K562 (cell line): ENCODE measurements around the gene PPIC. TPM values are rescaled to one million over a fixed set of nuclear protein-coding genes. Genes with fewer than 3 reads are reported as not detected.

Experiments used
- ATAC-seq: fragments of 200-7000 bp; cut with Tn5 transposase; 3 replicates; pipeline ENCODE4 v1.9.1; 2020; ENCODE audit warnings: moderate library complexity
- BruUV-seq: library from RNA; stranded (reverse); fragments of 400-500 nt; replicated peaks from 2 replicates; lab custom pipeline; 2021; lab: Mats Ljungman, UMichigan
- CTCF ChIA-PET: fragments of 300-600 bp; formaldehyde crosslinking; extraction: SDS; loops from one replicate; lab custom pipeline; 2021; ENCODE audit warnings: low intra/inter-chr PET ratio; lab: Yijun Ruan, JAX
- POLR2A ChIA-PET: fragments of 300-600, 350-650 bp; sonication (Branson Sonifier 250); formaldehyde crosslinking; extraction: SDS; loops from one replicate; lab custom pipeline; 2021; ENCODE audit warnings: antibody characterized with exemption, inconsistent platforms; lab: Yijun Ruan, JAX
- DNase-seq, 4 experiments: peaks; one replicate each; pipeline versions ENCODE4 v3.0.0 to v3.0.0-alpha.2; 2011 to 2018; ENCODE audit warnings: low spot score in 3 of 4, mixed read lengths in 3 of 4; ENCODE audit errors: extremely low read depth in 1 of 4
- FAIRE-seq: peaks from 2 replicates; lab custom pipeline; 2011; peaks lifted over from hg19 to GRCh38; lab: Jason Lieb, UNC
- H2AFZ ChIP-seq: 2 replicates; pipeline ENCODE4 v1.6.0; 2011; ENCODE audit warnings: low read depth, low read length, control low read depth, inconsistent platforms
- H3K27ac ChIP-seq: fragments of 200-600 bp; 3 replicates; pipeline ENCODE4 v1.8.0; 2011; ENCODE audit warnings: low read depth, mild to moderate bottlenecking, control low read depth, inconsistent platforms, low read length, moderate library complexity, mixed read lengths; ENCODE audit errors: extremely low read depth
- H3K27me3 ChIP-seq, 2 experiments: fragments of 300-600 bp in 1 of 2; 2 replicates in 1 of 2; 3 replicates in 1 of 2; pipeline versions ENCODE4 v1.6.0 to v1.8.0; 2011; ENCODE audit warnings: inconsistent platforms in 2 of 2, low read length in 2 of 2, mild to moderate bottlenecking in 1 of 2, mixed read lengths in 1 of 2, moderate library complexity in 1 of 2; ENCODE audit not compliant: control insufficient read depth in 2 of 2, insufficient read depth in 2 of 2
- H3K36me3 ChIP-seq: fragments of 300-600 bp; 3 replicates; pipeline ENCODE4 v1.8.0; 2011; ENCODE audit warnings: mild to moderate bottlenecking, low read length, inconsistent platforms; ENCODE audit not compliant: control insufficient read depth, insufficient read depth
- H3K4me1 ChIP-seq, 2 experiments: fragments of 200-600 bp in 1 of 2; replicated peaks in 1 of 2; 2 replicates in 1 of 2; 3 replicates in 1 of 2; pipeline versions ENCODE4 v1.5.1 to v1.8.0; 2011; ENCODE audit warnings: inconsistent platforms in 2 of 2, low read length in 2 of 2, mild to moderate bottlenecking in 1 of 2, mixed read lengths in 1 of 2, moderate library complexity in 1 of 2; ENCODE audit not compliant: control insufficient read depth in 2 of 2, insufficient read depth in 2 of 2
- H3K4me2 ChIP-seq: 2 replicates; pipeline ENCODE4 v1.6.1; 2011; ENCODE audit warnings: low read length, control low read depth, inconsistent platforms, mixed read lengths; ENCODE audit not compliant: insufficient read depth
- H3K4me3 ChIP-seq: fragments of 200-600 bp; sonication (generic), shearing (Covaris generic); 2 replicates; pipeline ENCODE4 v1.5.1; 2016; ENCODE audit warnings: control low read depth, inconsistent platforms
- H3K79me2 ChIP-seq: fragments of 200-600 bp; 3 replicates; pipeline ENCODE4 v1.8.0; 2011; ENCODE audit warnings: low read length, inconsistent platforms; ENCODE audit not compliant: control insufficient read depth, insufficient read depth
- H3K9ac ChIP-seq, 2 experiments: 2 replicates each; pipeline versions ENCODE4 v1.6.0 to v1.6.1; 2011; ENCODE audit warnings: low read depth in 2 of 2, low read length in 2 of 2, control low read depth in 1 of 2, inconsistent platforms in 1 of 2, mild to moderate bottlenecking in 1 of 2, mixed read lengths in 1 of 2; ENCODE audit not compliant: insufficient read depth in 1 of 2
- H3K9me1 ChIP-seq: one replicate; pipeline ENCODE4 v1.6.0; 2011; ENCODE audit warnings: inconsistent platforms, mild to moderate bottlenecking, low read length, moderate library complexity; ENCODE audit not compliant: control insufficient read depth, insufficient read depth
- H3K9me3 ChIP-seq: replicated peaks from 2 replicates; pipeline ENCODE4 v1.5.1; 2011; ENCODE audit warnings: low read depth, low read length, inconsistent platforms; ENCODE audit not compliant: control insufficient read depth, insufficient read depth
- H4K20me1 ChIP-seq: replicated peaks from 2 replicates; pipeline ENCODE4 v1.6.1; 2011; ENCODE audit warnings: low read length, inconsistent platforms, mixed read lengths; ENCODE audit not compliant: control insufficient read depth, insufficient read depth
- BACH1 ChIP-seq: fragments of 200-800 bp; sonication (Bioruptor generic); IDR thresholded peaks from 2 replicates; pipeline ENCODE4 v1.6.1; 2016; ENCODE audit warnings: missing genetic modification characterization, missing compliant biosample characterization
- BCL6 ChIP-seq: fragments of 250-450 bp; sonication (Bioruptor Pico); IDR thresholded peaks from 2 replicates; pipeline ENCODE4 v1.4.0; 2020
- DPF2 ChIP-seq: fragments of 450-650 bp; IDR thresholded peaks from 2 replicates; pipeline ENCODE4 v1.6.1; 2016
- EWSR1 ChIP-seq: fragments of 450-650 bp; IDR thresholded peaks from 2 replicates; pipeline ENCODE4 v1.6.1; 2018; ENCODE audit warnings: borderline replicate concordance, mild to moderate bottlenecking, low read depth, moderate library complexity; ENCODE audit not compliant: partially characterized antibody
- HNRNPH1 ChIP-seq: fragments of 200-400 bp; formaldehyde crosslinking; optimal IDR thresholded peaks from 2 replicates; pipeline ENCODE3; 2017; ENCODE audit warnings: low read depth, mild to moderate bottlenecking, low read length, moderate library complexity
- PTTG1 ChIP-seq: fragments of 450-650 bp; IDR thresholded peaks from 2 replicates; pipeline ENCODE4 v1.6.1; 2016; ENCODE audit warnings: low read depth, mild to moderate bottlenecking, missing genetic modification characterization, missing compliant biosample characterization
- SOX6 ChIP-seq: fragments of 450-650 bp; IDR thresholded peaks from 2 replicates; pipeline ENCODE4 v1.6.1; 2014; ENCODE audit warnings: mild to moderate bottlenecking
- ZNF717 ChIP-seq: fragments of 250-450 bp; sonication (Bioruptor Pico); IDR thresholded peaks from 2 replicates; pipeline ENCODE4 v1.5.0; 2021
- ZNF778 ChIP-seq: fragments of 450-650 bp; formaldehyde crosslinking; IDR thresholded peaks from 2 replicates; pipeline ENCODE4 v1.4.0; 2020; ENCODE audit warnings: mild to moderate bottlenecking, moderate library complexity
- WGBS: fragments of 100-300 bp; shearing (Covaris generic); methylation state at CpG from one replicate; pipeline ENCODE4 v1.1.6; 2016; ENCODE audit warnings: low coverage, mixed read lengths; ENCODE audit not compliant: insufficient coverage; ENCODE audit errors: missing lambda C conversion rate; 5-methylcytosine and 5-hydroxymethylcytosine counted together
- in situ Hi-C: fragments of 300-500 bp; cut with MboI; formaldehyde crosslinking; loops from 4 replicates; pipeline ENCODE4 v1.15.0; 2018; ENCODE audit warnings: inconsistent platforms, mixed read lengths
- intact Hi-C: fragments of 100-400 bp; cut with micrococcal nuclease; formaldehyde crosslinking; loops from 2 replicates; pipeline ENCODE4 v1.14.2; 2022
- polyA plus RNA-seq, 8 experiments: library from polyadenylated mRNA; depleted of rRNA in 4 of 8; stranded (reverse) in 5 of 8; unstranded in 3 of 8; fragments of >200 nt; fragmentation: Nextera tagmentation in 2 of 8; fragmentation: Illumina TruSeq in 1 of 8; extraction: Ambion mirVana in 2 of 8; extraction: Trizol in 1 of 8; gene quantifications; 2 replicates each; pipeline versions ENCODE4 v1.2.1 to v1.2.3, GENCODE V29; 2011 to 2014; ENCODE audit warnings: inconsistent platforms in 1 of 8, missing spikeins in 1 of 8
- total RNA-seq, 7 experiments: library from RNA; depleted of rRNA in 6 of 7; stranded (reverse); fragments of >200 nt in 6 of 7; fragmentation: Illumina TruSeq in 2 of 7; extraction: Trizol in 2 of 7; gene quantifications; 2 replicates each; pipeline versions ENCODE4 v1.2.1 to v1.2.3, GENCODE V29; 2011 to 2021; ENCODE audit warnings: low replicate concordance in 1 of 7
- TF ChIP-seq, protein P1 (sequence below): sonication (generic); formaldehyde crosslinking; IDR thresholded peaks from 2 replicates; pipeline ENCODE4 v1.8.0; 2022; ENCODE audit warnings: mild to moderate bottlenecking, low read depth, missing genetic modification reagents
- TF ChIP-seq, protein P2 (sequence below): IDR thresholded peaks from 3 replicates; pipeline ENCODE4 v1.6.1; 2011; ENCODE audit warnings: borderline replicate concordance, mild to moderate bottlenecking, moderate library complexity; ENCODE audit not compliant: insufficient read length; ENCODE audit errors: extremely low read depth
- TF ChIP-seq, protein P3 (sequence below): fragments of 200-800 bp; sonication (Bioruptor generic); IDR thresholded peaks from 2 replicates; pipeline ENCODE4 v1.6.1; 2017; ENCODE audit warnings: missing genetic modification characterization, missing compliant biosample characterization
- TF ChIP-seq, protein P4 (sequence below): fragments of 250-450 bp; sonication (Bioruptor Pico); IDR thresholded peaks from 2 replicates; pipeline ENCODE4 v1.5.0; 2021

PPIC gene
- total and polyA plus RNA-seq, 9 of the 15 experiments (the other 6 are each of a cell fraction or from before 2014, with no cell fraction given) = 1.3 to 4.5 (median 2.8) TPM

DNA sequence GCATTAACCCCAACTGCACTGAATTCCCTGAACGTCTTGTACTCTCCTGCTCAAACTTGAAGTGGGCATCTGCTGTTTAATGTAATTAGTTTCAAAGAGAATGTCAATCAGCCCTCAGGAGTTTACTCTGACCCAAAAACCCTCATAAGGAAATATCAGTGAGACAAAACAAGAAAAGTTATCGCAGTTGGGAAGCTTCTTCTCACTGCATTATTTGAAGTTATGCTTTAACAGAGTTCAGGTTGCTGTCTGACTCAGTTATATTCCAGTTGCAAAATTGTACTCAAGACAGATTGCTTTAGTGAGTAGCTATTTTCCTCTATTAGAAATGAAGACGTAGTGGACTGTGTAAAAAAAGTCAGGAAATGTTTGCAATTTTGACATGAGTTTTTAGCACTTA, 52.1 kb downstream of the PPIC start:
- Histone ChIP-seq H3K79me2 (no peaks in the 10 kb centered on the region), H3K4me2 (no peak overlapping the region), H3K9me3 (no peaks in the 10 kb centered on the region), H3K4me1 (no peaks in the 10 kb centered on the region), H3K9ac (no peak overlapping the region), H3K4me3 (no peak overlapping the region), H3K9me1 (no peaks in the 10 kb centered on the region), H3K27me3 (peaks cover 6 to 10% of the 10 kb centered on the region in 2 experiments; a peak in 3 of 5 replicates), H3K36me3 (no peaks in the 10 kb centered on the region), H2AFZ (no peak overlapping the region), H3K27ac (no peak overlapping the region), H4K20me1 (no peaks in the 10 kb centered on the region)
- DNase-seq (no peak), ATAC-seq (no peak), FAIRE-seq (no peak)
- POLR2A ChIA-PET = interaction anchor here (0.5 to 1.4 kb wide), 3 partner anchors 8 to 58 kb away, joined by 4 read pairs; no protein-coding TSS in a partner anchor
- CTCF ChIA-PET = no interaction called here
- intact Hi-C loops (no loop called here), in situ Hi-C loops (no loop called here)
- BruUV-seq = no TSS peak
- 2% methylated on average over 3 of the region's 3 CpGs for whole genome bisulfite sequencing
- TF ChIP-seq, protein P1, sequence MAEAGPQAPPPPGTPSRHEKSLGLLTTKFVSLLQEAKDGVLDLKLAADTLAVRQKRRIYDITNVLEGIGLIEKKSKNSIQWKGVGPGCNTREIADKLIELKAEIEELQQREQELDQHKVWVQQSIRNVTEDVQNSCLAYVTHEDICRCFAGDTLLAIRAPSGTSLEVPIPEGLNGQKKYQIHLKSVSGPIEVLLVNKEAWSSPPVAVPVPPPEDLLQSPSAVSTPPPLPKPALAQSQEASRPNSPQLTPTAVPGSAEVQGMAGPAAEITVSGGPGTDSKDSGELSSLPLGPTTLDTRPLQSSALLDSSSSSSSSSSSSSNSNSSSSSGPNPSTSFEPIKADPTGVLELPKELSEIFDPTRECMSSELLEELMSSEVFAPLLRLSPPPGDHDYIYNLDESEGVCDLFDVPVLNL (CRISPR knock-in tag) = no peak
- no peak for TF ChIP-seq PTTG1
- no peak for TF ChIP-seq BCL6 (CRISPR knock-in tag)
- TF ChIP-seq ZNF717 = no peak
- no peak for TF ChIP-seq SOX6
- no peak for TF ChIP-seq BACH1 (tag)
- TF ChIP-seq, protein P2, sequence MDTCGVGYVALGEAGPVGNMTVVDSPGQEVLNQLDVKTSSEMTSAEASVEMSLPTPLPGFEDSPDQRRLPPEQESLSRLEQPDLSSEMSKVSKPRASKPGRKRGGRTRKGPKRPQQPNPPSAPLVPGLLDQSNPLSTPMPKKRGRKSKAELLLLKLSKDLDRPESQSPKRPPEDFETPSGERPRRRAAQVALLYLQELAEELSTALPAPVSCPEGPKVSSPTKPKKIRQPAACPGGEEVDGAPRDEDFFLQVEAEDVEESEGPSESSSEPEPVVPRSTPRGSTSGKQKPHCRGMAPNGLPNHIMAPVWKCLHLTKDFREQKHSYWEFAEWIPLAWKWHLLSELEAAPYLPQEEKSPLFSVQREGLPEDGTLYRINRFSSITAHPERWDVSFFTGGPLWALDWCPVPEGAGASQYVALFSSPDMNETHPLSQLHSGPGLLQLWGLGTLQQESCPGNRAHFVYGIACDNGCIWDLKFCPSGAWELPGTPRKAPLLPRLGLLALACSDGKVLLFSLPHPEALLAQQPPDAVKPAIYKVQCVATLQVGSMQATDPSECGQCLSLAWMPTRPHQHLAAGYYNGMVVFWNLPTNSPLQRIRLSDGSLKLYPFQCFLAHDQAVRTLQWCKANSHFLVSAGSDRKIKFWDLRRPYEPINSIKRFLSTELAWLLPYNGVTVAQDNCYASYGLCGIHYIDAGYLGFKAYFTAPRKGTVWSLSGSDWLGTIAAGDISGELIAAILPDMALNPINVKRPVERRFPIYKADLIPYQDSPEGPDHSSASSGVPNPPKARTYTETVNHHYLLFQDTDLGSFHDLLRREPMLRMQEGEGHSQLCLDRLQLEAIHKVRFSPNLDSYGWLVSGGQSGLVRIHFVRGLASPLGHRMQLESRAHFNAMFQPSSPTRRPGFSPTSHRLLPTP = no peak
- no peak for TF ChIP-seq EWSR1
- TF ChIP-seq, protein P3, sequence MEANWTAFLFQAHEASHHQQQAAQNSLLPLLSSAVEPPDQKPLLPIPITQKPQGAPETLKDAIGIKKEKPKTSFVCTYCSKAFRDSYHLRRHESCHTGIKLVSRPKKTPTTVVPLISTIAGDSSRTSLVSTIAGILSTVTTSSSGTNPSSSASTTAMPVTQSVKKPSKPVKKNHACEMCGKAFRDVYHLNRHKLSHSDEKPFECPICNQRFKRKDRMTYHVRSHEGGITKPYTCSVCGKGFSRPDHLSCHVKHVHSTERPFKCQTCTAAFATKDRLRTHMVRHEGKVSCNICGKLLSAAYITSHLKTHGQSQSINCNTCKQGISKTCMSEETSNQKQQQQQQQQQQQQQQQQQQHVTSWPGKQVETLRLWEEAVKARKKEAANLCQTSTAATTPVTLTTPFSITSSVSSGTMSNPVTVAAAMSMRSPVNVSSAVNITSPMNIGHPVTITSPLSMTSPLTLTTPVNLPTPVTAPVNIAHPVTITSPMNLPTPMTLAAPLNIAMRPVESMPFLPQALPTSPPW (CRISPR knock-in tag) = no peak
- TF ChIP-seq HNRNPH1 = no peak
- TF ChIP-seq, protein P4, sequence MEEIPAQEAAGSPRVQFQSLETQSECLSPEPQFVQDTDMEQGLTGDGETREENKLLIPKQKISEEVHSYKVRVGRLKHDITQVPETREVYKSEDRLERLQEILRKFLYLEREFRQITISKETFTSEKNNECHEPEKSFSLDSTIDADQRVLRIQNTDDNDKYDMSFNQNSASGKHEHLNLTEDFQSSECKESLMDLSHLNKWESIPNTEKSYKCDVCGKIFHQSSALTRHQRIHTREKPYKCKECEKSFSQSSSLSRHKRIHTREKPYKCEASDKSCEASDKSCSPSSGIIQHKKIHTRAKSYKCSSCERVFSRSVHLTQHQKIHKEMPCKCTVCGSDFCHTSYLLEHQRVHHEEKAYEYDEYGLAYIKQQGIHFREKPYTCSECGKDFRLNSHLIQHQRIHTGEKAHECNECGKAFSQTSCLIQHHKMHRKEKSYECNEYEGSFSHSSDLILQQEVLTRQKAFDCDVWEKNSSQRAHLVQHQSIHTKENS = no peak
- no peak for TF ChIP-seq DPF2
- TF ChIP-seq ZNF778 = no peak
